ENCODE data around the gene CCL18. TPM values are rescaled to one million over a fixed set of nuclear protein-coding genes. Genes with fewer than 3 reads are reported as not detected.
"Not testable (repeated sequence)": the region's sequence is repeated elsewhere in the genome, so short reads cannot be mapped to it uniquely, and the experiment has no call there.

Gene CCL18
- total RNA-seq, 1 experiment from 2014 or later, result not detected

DNA sequence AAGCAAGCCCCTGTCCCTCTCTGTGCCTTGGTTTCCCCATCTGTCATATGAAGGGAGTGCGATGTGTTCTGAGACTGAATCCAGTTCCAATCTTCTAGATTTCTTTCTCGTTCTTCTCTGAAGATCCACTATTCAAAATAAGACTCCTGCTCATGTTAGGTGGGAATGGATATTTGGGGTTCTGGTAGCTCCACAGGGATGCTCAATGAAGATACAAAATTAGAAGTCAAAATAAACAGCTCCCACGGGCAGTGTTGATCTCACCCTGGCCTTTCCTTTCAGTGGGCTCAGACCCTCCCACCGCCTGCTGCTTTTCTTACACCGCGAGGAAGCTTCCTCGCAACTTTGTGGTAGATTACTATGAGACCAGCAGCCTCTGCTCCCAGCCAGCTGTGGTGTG lies 40.2 kb downstream of the CCL18 start:
- not testable (repeated sequence) for DNase-seq (ENCODE audit: low spot score)

- no peak for DNase-seq (ENCODE audit: low spot score)
Measured at GRCh38 chr17:36104701-36105181, 40.7 kb downstream of the CCL18 start.

GRCh38 chr17:36105781-36106492 lies 41.9 kb downstream of the CCL18 start:
- DNase-seq (ENCODE audit: low spot score), result no peak

DNA sequence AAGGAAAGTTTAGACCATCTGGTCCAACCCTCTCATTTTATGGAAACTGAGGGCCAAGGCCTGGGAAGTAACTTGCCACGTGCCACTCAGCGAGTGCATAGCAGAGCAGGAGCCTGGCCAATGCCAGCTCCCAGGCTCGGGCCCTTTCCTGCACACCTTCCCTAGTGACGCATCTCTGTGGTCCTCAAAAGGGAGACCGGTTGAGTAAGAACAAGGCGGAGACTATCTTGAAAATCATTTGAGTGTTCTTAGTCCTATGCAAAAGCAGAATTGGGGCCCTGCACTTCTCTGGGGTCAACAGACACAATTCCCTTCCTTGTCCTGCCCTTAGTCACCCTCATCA lies 42.4 kb downstream of the CCL18 start:
- DNase-seq (ENCODE audit: low spot score), result no peak

DNA sequence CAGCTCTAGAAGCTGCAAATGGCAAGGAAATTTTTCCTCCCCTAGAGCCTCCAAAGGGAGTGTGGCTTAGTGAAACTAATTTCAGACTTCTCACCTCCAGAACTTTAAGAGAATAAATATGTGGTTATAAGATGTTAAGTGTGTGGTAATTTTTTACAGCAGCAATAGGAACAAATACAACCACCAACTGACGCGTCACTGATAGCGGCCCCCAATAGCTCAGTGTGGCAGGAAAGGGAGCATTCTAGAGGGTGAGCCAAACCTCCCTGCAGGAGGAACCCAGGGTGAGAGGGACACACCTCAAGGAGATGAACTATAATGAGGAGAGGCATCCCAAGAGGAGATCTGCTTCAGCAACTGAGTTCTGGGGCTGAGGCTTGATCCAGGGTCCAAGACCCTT lies 43.6 kb downstream of the CCL18 start:
- no peak for DNase-seq (ENCODE audit: low spot score)

DNA sequence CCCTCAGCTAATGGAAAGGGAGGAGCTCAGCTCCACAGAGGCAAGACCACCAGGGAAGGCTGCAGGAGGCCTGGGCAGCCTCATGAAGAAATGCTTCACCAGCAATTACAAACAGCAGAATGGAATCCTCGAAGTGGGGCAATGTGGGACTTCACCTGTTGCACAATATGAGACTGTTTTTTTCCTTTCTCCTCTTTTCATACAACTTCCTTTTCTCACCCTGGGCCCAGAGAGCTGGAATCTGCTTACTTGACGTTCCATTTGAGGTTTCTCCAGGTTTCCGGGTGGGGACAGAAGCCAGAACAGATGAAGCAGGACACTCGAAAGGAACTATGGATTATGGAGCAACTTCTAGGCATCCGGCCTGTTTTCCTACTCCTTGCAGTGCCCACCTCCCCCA lies 44.2 kb downstream of the CCL18 start:
- DNase-seq (ENCODE audit: low spot score), result not testable (repeated sequence)

DNA sequence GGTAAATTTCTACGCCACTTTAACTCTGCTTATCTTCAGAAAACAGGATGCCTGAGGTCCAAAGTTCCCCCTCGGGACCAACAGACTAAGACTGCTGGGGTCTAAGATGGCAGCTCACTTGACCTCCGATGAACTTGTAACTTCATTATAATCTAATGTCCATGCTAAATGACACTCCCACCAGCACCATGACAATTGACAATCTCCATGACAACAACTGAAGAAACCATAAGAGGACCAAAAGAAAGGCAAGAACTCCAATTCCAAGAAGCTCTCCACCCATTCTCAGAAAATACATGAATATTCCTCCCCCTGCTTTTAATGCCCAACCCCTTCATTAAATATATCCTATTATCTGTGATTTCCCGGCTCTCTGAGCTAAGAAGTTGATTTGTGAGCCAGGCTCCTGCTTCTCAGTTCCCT lies 47.0 kb downstream of the CCL18 start:
- DNase-seq (ENCODE audit: low spot score), result no peak

DNA sequence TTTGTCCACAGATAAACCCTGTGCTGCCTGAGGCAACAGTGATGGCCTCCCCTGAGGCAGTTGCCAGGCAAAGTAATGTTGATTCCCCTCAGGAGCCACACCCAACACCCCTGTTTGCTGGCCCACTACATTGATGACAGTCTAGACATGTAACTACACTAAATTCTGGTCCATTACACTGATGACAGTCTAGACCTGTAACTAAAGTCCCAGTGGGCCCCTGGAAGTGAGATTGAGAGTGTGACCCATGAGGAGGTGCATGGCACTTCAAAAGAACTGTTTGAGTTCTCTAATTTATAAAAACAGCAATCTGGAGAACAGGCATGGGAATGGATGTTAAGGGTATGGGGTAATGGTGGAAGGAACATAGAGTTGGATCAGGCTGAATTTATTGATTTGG lies 48.5 kb downstream of the CCL18 start:
- DNase-seq (ENCODE audit: low spot score), result no peak

DNA sequence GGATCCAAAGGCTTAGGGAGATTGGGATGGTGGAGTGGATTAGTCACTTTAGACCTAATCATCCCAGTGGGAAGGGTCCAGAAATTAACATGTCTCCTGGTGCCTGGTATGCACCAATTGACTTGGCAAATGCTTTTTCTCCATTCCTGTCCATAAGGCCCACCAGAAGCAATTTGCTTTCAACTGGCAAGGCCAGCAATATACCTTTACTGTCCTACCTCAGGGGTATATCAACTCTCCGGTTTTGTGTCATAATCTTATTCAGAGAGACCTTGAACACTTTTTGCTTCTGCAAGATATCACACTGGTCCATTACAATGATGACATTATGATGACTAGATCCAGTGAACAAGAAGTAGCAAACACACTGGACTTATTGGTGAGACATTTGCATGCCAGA lies 49.1 kb downstream of the CCL18 start:
- DNase-seq (ENCODE audit: low spot score), result not testable (repeated sequence)

GRCh38 chr17:36114971-36115648 lies 51.0 kb downstream of the CCL18 start:
- peak; percentile 79 for DNase-seq (ENCODE audit: low spot score)

- not testable (repeated sequence) for DNase-seq (ENCODE audit: low spot score)
Measured at GRCh38 chr17:36115649-36115977, 51.5 kb downstream of the CCL18 start.

DNA sequence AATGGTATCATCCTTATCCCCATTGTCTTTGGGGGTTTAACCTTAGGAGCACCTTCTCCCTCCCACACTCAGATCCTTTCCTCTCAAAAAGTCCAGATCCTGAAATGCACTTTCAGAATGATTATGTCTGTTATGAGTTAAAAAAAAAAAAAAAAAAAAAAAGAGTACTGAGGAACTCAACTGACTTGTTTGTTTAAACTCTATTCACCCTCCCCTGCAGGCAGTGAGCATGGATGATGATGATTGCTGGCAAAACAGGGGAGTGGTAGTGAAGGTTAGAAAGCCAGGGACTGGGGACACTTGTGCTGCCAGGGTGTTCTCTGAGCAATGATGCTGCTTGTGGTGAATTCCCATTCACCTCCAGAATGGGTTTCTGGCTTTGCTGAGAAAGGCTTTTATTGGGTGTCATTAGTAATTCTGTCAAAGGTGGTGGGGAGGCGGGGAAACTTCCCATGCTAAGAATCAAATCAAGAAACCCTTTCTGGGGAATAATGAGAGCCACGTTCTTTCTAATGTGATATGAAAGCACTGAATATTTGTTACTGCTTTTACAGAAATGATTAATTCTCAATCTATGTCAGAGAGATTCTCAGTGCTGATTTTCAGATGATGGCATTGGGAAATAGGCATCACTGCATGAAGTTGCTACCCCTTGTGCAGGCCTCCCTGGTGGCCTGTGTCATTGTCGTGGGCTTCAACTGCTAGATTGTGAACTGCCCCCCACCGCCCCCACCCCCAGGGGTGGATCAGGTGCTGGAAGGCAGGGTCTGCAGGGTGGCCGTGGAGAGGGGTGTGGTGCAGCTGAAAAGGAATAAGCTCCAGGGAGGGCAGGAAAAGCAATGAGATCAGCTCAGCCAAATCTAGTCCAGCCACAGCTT lies 53.7 kb downstream of the CCL18 start:
- no peak for DNase-seq (ENCODE audit: low spot score)

GRCh38 chr17:36118477-36119353 lies 54.6 kb downstream of the CCL18 start:
- no peak for DNase-seq (ENCODE audit: low spot score)

DNA sequence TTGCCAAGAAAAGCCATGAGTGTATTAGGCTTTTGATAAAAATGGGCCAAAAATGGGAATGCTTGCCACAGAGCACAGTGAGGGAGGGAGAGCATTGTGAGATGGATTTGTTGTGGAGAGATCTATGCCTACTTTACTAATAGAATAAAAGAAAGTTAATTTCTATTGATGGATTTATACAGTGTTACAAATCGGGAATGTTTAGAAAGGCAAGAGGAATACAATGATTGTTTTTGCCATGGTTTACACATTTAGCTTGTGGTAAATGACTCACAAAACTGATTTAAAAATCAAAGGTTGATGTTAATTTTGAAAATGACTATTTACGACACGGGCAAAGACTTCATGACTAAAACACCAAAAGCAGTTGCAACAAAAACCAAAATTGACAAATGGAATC lies 56.1 kb downstream of the CCL18 start:
- DNase-seq (ENCODE audit: low spot score), result no peak

GRCh38 chr17:36121099-36121498 lies 57.0 kb downstream of the CCL18 start:
- DNase-seq (ENCODE audit: low spot score), result not testable (repeated sequence)

Other genes with a start within 250 kb of the CCL18 start
- not detected in 2 replicates for gene HEATR9, start 195.4 kb upstream of the CCL18 start, total RNA-seq (2014; rRNA removed; shearing (Covaris generic))
- 0.31 TPM in 1 of 2 replicates, not detected in the other for gene CCL5, start 183.9 kb upstream of the CCL18 start, total RNA-seq (2014; rRNA removed; shearing (Covaris generic))
- 0.66 and 1.1 TPM in 2 replicates for gene RDM1, start 133.5 kb upstream of the CCL18 start, total RNA-seq (2014; rRNA removed; shearing (Covaris generic))
- gene LYZL6, start 120.6 kb upstream of the CCL18 start, total RNA-seq (2014; rRNA removed; shearing (Covaris generic)), result not detected in 2 replicates
- gene CCL16, start 82.8 kb upstream of the CCL18 start, total RNA-seq (2014; rRNA removed; shearing (Covaris generic)), result not detected in 2 replicates
- not detected in 2 replicates for gene CCL14, start 77.5 kb upstream of the CCL18 start, total RNA-seq (2014; rRNA removed; shearing (Covaris generic))
- not detected in 2 replicates for gene CCL15, start 62.7 kb upstream of the CCL18 start, total RNA-seq (2014; rRNA removed; shearing (Covaris generic))
- gene CCL23, start 46.3 kb upstream of the CCL18 start, total RNA-seq (2014; rRNA removed; shearing (Covaris generic)), result not detected in 2 replicates
- gene CCL3, start 25.9 kb downstream of the CCL18 start, total RNA-seq (2014; rRNA removed; shearing (Covaris generic)), result not detected in 2 replicates
- not detected in 2 replicates for gene CCL4, start 39.6 kb downstream of the CCL18 start, total RNA-seq (2014; rRNA removed; shearing (Covaris generic))
- 0.39 TPM in 1 of 2 replicates, not detected in the other for gene TBC1D3B, start 112.4 kb downstream of the CCL18 start, total RNA-seq (2014; rRNA removed; shearing (Covaris generic))
- gene CCL3L1, start 132.5 kb downstream of the CCL18 start, total RNA-seq (2014; rRNA removed; shearing (Covaris generic)), result not detected in 2 replicates
- not detected in 2 replicates for gene CCL4L2, start 146.8 kb downstream of the CCL18 start, total RNA-seq (2014; rRNA removed; shearing (Covaris generic))
- not detected in 2 replicates for gene TBC1D3I, start 200.3 kb downstream of the CCL18 start, total RNA-seq (2014; rRNA removed; shearing (Covaris generic))